ENCODE results near the gene HTR2A.

- TF ChIP-seq CTCF (IDR thresholded peaks at IDR 0.05) (no peak), POLR2A (IDR thresholded peaks at IDR 0.05) (no peak)
These were observed 2.9 kb upstream of the HTR2A start for GRCh38 chr13:46899801-46900200.
